HEK293T (cell line): ENCODE measurements around the gene PEBP1.

Source experiments
- ARNT ChIP-seq: fragments of 450-650 bp; IDR thresholded peaks from 2 replicates; pipeline ENCODE4 v1.6.1; 2017; ENCODE audit warnings: mild to moderate bottlenecking
- FOXK2 ChIP-seq: fragments of 450-650 bp; IDR thresholded peaks from 2 replicates; pipeline ENCODE4 v1.6.1; 2016; ENCODE audit warnings: mild to moderate bottlenecking
- FOXM1 ChIP-seq: fragments of 450-650 bp; IDR thresholded peaks from 2 replicates; pipeline ENCODE4 v1.6.1; 2017; ENCODE audit warnings: mild to moderate bottlenecking, borderline replicate concordance
- TARDBP ChIP-seq: fragments of 450-650 bp; IDR thresholded peaks from 2 replicates; pipeline ENCODE4 v1.6.1; 2016
- ZNF384 ChIP-seq: fragments of 450-650 bp; IDR thresholded peaks from 2 replicates; pipeline ENCODE4 v1.6.1; 2016

GRCh38 chr12:118187751-118188435 lies 52.0 kb downstream of the PEBP1 start:
- no peak for TF ChIP-seq TARDBP
- TF ChIP-seq FOXM1: no peak
- TF ChIP-seq FOXK2: no peak
- no peak for TF ChIP-seq ZNF384
- TF ChIP-seq ARNT: no peak
